Loucy (cell line): Measurements from ENCODE around the gene ARHGAP35.

Experiments used
- H2AFZ ChIP-seq: fragments of 200-600 bp; sonication (generic); 2 replicates; pipeline ENCODE4 v1.6.0; 2016; ENCODE audit warnings: antibody characterized with exemption, mild to moderate bottlenecking, low read length, moderate library complexity
- H3F3A ChIP-seq: fragments of 200-600 bp; 2 replicates; pipeline ENCODE4 v1.6.0; 2016; ENCODE audit warnings: antibody characterized with exemption, low read depth, mild to moderate bottlenecking
- H3K27me3 ChIP-seq: fragments of 200-600 bp; sonication (generic); 2 replicates; pipeline ENCODE4 v1.6.1; 2014; ENCODE audit warnings: low read length, mild to moderate bottlenecking; ENCODE audit not compliant: insufficient read depth, poor library complexity, severe bottlenecking
- H3K36me3 ChIP-seq: fragments of 200-600 bp; sonication (generic); 2 replicates; pipeline ENCODE4 v1.6.1; 2016; ENCODE audit warnings: low read length; ENCODE audit not compliant: insufficient read depth
- H3K4me1 ChIP-seq: fragments of 200-600 bp; sonication (generic); 2 replicates; pipeline ENCODE4 v1.5.1; 2014; ENCODE audit warnings: low read length, mild to moderate bottlenecking; ENCODE audit not compliant: insufficient read depth, poor library complexity, severe bottlenecking
- H3K4me2 ChIP-seq: fragments of 200-600 bp; sonication (generic); 2 replicates; pipeline ENCODE4 v1.6.0; 2014; ENCODE audit warnings: antibody characterized with exemption, low read length, low read depth, mild to moderate bottlenecking; ENCODE audit not compliant: poor library complexity, severe bottlenecking
- H3K4me3 ChIP-seq: fragments of 200-600 bp; sonication (generic); 2 replicates; pipeline ENCODE4 v1.5.1; 2014; ENCODE audit warnings: low read length, mild to moderate bottlenecking, mixed read lengths; ENCODE audit not compliant: poor library complexity, severe bottlenecking
- H3K79me2 ChIP-seq: fragments of 200-600 bp; sonication (generic); 2 replicates; pipeline ENCODE4 v1.6.1; 2014; ENCODE audit warnings: low read length; ENCODE audit not compliant: insufficient read depth
- H3K9ac ChIP-seq: fragments of 200-600 bp; sonication (generic); 2 replicates; pipeline ENCODE4 v1.6.0; 2014; ENCODE audit warnings: mild to moderate bottlenecking, low read depth, low read length, moderate library complexity; ENCODE audit not compliant: poor library complexity, severe bottlenecking
- H3K9me2 ChIP-seq: fragments of 200-600 bp; sonication (generic); replicated peaks from 2 replicates; pipeline ENCODE4 v1.6.1; 2016; ENCODE audit warnings: low read depth, low read length, mixed read lengths
- H3K9me3 ChIP-seq: fragments of 200-600 bp; sonication (generic); 2 replicates; pipeline ENCODE4 v1.6.1; 2014; ENCODE audit warnings: mild to moderate bottlenecking, antibody characterized with exemption, low read length, low read depth; ENCODE audit not compliant: insufficient read depth
- H4K20me1 ChIP-seq: fragments of 200-600 bp; sonication (generic); 2 replicates; pipeline ENCODE4 v1.6.0; 2014; ENCODE audit warnings: antibody characterized with exemption, low read length, mild to moderate bottlenecking; ENCODE audit not compliant: insufficient read depth, poor library complexity, severe bottlenecking
- CTCF ChIP-seq: fragments of 200-600 bp; sonication (generic); conservative IDR thresholded peaks from 2 replicates; pipeline ENCODE4 v1.5.1; 2014; ENCODE audit warnings: mild to moderate bottlenecking, antibody characterized with exemption, low read length
- EZH2phosphoT487 ChIP-seq: fragments of 200-600 bp; IDR thresholded peaks from 2 replicates; pipeline ENCODE4 v1.6.1; 2018; ENCODE audit warnings: antibody characterized with exemption, mild to moderate bottlenecking, moderate library complexity, borderline replicate concordance

Gene ARHGAP35

GRCh38 chr19:46840498-46840942, 20.3 kb upstream of the ARHGAP35 start:
- Histone ChIP-seq H2AFZ (no peak overlapping the region), H3K9me3 (no peaks in the 10 kb centered on the region), H4K20me1 (no peaks in the 10 kb centered on the region), H3K4me2 (no peak overlapping the region), H3K9me2 (no peaks in the 10 kb centered on the region), H3K4me3 (no peak overlapping the region), H3K4me1 (no peaks in the 10 kb centered on the region), H3K27me3 (no peaks in the 10 kb centered on the region), H3K79me2 (no peaks in the 10 kb centered on the region), H3K36me3 (no peaks in the 10 kb centered on the region; the same call in 1 of the 2 replicates), H3K9ac (no peak overlapping the region), H3F3A (no peaks in the 10 kb centered on the region)
- no peak for TF ChIP-seq EZH2phosphoT487
- peak; percentile 86 for TF ChIP-seq CTCF

- no peak overlapping the region for H2AFZ ChIP-seq
- no peak for TF ChIP-seq CTCF
- TF ChIP-seq EZH2phosphoT487 = no peak
- H3K79me2 ChIP-seq = no peaks in the 10 kb centered on the region
- no peak overlapping the region for H3K4me3 ChIP-seq
- no peak overlapping the region for H3K4me2 ChIP-seq
- no peaks in the 10 kb centered on the region for H3K9me2 ChIP-seq
- H3F3A ChIP-seq = no peaks in the 10 kb centered on the region
- H3K9ac ChIP-seq = no peak overlapping the region
- H3K9me3 ChIP-seq = no peaks in the 10 kb centered on the region
- no peaks in the 10 kb centered on the region for H4K20me1 ChIP-seq
- no peaks in the 10 kb centered on the region for H3K4me1 ChIP-seq
- no peaks in the 10 kb centered on the region for H3K27me3 ChIP-seq
- H3K36me3 ChIP-seq = no peaks in the 10 kb centered on the region; the same call in 1 of the 2 replicates
These were observed 19.2 kb upstream of the ARHGAP35 start for GRCh38 chr19:46841458-46842083.

GRCh38 chr19:46842791-46843190, 18.0 kb upstream of the ARHGAP35 start:
- Histone ChIP-seq H3K4me3 (no peak overlapping the region), H3K79me2 (no peaks in the 10 kb centered on the region), H3K9me2 (no peaks in the 10 kb centered on the region), H3K9ac (no peak overlapping the region), H3K4me1 (no peaks in the 10 kb centered on the region), H3K36me3 (no peaks in the 10 kb centered on the region; the same call in 1 of the 2 replicates), H3K4me2 (no peak overlapping the region), H4K20me1 (no peaks in the 10 kb centered on the region), H3K9me3 (no peaks in the 10 kb centered on the region), H2AFZ (no peak overlapping the region), H3F3A (no peaks in the 10 kb centered on the region), H3K27me3 (no peaks in the 10 kb centered on the region)
- TF ChIP-seq CTCF (no peak), EZH2phosphoT487 (no peak)
